Lung (tissue), 16 donors: Measurements from ENCODE around the gene MEN1. TPM values are rescaled to one million over a fixed set of nuclear protein-coding genes. Genes with fewer than 3 reads are reported as not detected.

ENCODE experiments used
- ATAC-seq: fragments of 200-7000 bp; cut with Tn5 transposase; one replicate; pipeline ENCODE4 v1.9.1; 2020; ENCODE audit warnings: moderate number of reproducible peaks; ENCODE audit not compliant: insufficient read depth, low FRiP score
- DNase-seq, 3 donors: peaks; one replicate each; pipeline ENCODE4 v3.0.0-alpha.2; 2013 to 2017
- H3K27ac ChIP-seq, 2 donors: one replicate each; pipeline ENCODE4 v1.5.1; 2013; ENCODE audit warnings: mild to moderate bottlenecking in 2 of 2, moderate library complexity in 2 of 2, control low read depth in 1 of 2, inconsistent platforms in 1 of 2, low read depth in 1 of 2, low read length in 1 of 2
- H3K27me3 ChIP-seq, 3 donors: one replicate each; pipeline ENCODE4 v1.5.1; 2013; ENCODE audit warnings: low read length in 2 of 3; ENCODE audit not compliant: control insufficient read depth in 3 of 3, insufficient read depth in 3 of 3
- H3K36me3 ChIP-seq, 4 donors: one replicate each; pipeline ENCODE4 v1.5.1; 2013; ENCODE audit warnings: low read length in 4 of 4, mild to moderate bottlenecking in 1 of 4, moderate library complexity in 1 of 4; ENCODE audit not compliant: control insufficient read depth in 4 of 4, insufficient read depth in 4 of 4
- H3K4me1 ChIP-seq, 5 donors: one replicate each; pipeline ENCODE4 v1.5.1; 2013; ENCODE audit warnings: low read length in 5 of 5, mild to moderate bottlenecking in 2 of 5, moderate library complexity in 1 of 5; ENCODE audit not compliant: control insufficient read depth in 5 of 5, insufficient read depth in 5 of 5
- H3K4me3 ChIP-seq: one replicate; pipeline ENCODE4 v1.5.1; 2013; ENCODE audit warnings: mild to moderate bottlenecking, control low read depth, moderate library complexity
- H3K9ac ChIP-seq, 2 donors: one replicate each; pipeline ENCODE4 v1.5.1; 2013; ENCODE audit warnings: low read length in 2 of 2, control low read depth in 1 of 2; ENCODE audit not compliant: insufficient read depth in 1 of 2
- H3K9me3 ChIP-seq, 4 donors: one replicate each; pipeline ENCODE4 v1.5.1; 2013; ENCODE audit warnings: low read length in 3 of 4, mild to moderate bottlenecking in 1 of 4, moderate library complexity in 1 of 4; ENCODE audit not compliant: control insufficient read depth in 4 of 4, insufficient read depth in 3 of 4
- WGBS, 2 donors: extraction: QIAGEN DNeasy Blood & Tissue Kit; methylation state at CpG; one replicate each; pipeline ENCODE4 v1.1.7; 2013; 5-methylcytosine and 5-hydroxymethylcytosine counted together
- long read RNA-seq, 5 donors: transcript quantifications; one replicate each; lab custom pipeline, GENCODE V29; 2026
- polyA plus RNA-seq, 2 donors: library from polyadenylated mRNA; stranded (reverse); fragments of 200-250 nt; gene quantifications; one replicate each; pipeline ENCODE4 v1.2.1, GENCODE V29; 2013
- total RNA-seq, 2 donors: library from RNA; depleted of rRNA in 1 of 2; stranded (reverse); fragments of >200 nt in 1 of 2; gene quantifications; one replicate each; pipeline ENCODE4 v1.2.1, GENCODE V29; 2014 to 2021
- TF ChIP-seq, protein P1 (sequence below): IDR thresholded peaks from 2 replicates; pipeline ENCODE4 v1.5.1; 2012; ENCODE audit warnings: mild to moderate bottlenecking; ENCODE audit errors: control extremely low read depth, extremely low read depth
- donor health status: control.
- donor health status: control.
- donor health status: Bipolar disorder and iron deficiency.
- donor health status: healthy.
- donor health status: DM: yes; HTN: yes; CAD: no.

Gene MEN1
- total RNA-seq (10 to 100 TPM; 18.8 to 24.9 TPM), polyA plus RNA-seq (10 to 100 TPM; 15.0 to 18.5 TPM)
- long read RNA-seq, donor 1, partial matches to known transcripts = 0 of 11 reads
- long read RNA-seq, donor 1, other reads (novel, unspliced or antisense) = 5 of 11 reads
- long read RNA-seq, donor 2, partial matches to known transcripts = 0 of 2 reads
- long read RNA-seq, donor 2, other reads (novel, unspliced or antisense) = 0 of 2 reads
- long read RNA-seq, donor 3, partial matches to known transcripts = 0 of 4 reads
- long read RNA-seq, donor 3, other reads (novel, unspliced or antisense) = 0 of 4 reads
- long read RNA-seq, donor 4, partial matches to known transcripts = 0 of 1 reads
- long read RNA-seq, donor 4, other reads (novel, unspliced or antisense) = 0 of 1 reads
- long read RNA-seq, donor 5, partial matches to known transcripts = 0 of 4 reads
- long read RNA-seq, donor 5, other reads (novel, unspliced or antisense) = 0 of 4 reads

GRCh38 chr11:64810271-64810890 is at the start of gene MEN1:
TSS of gene MEN1 (minus strand) at chr11:64810551. CDS start at chr11:64810109, 442 bp downstream.
- peak within 1 kb of the TSS in 1 of 2 donors; percentile 14 for H3K9ac ChIP-seq

DNA sequence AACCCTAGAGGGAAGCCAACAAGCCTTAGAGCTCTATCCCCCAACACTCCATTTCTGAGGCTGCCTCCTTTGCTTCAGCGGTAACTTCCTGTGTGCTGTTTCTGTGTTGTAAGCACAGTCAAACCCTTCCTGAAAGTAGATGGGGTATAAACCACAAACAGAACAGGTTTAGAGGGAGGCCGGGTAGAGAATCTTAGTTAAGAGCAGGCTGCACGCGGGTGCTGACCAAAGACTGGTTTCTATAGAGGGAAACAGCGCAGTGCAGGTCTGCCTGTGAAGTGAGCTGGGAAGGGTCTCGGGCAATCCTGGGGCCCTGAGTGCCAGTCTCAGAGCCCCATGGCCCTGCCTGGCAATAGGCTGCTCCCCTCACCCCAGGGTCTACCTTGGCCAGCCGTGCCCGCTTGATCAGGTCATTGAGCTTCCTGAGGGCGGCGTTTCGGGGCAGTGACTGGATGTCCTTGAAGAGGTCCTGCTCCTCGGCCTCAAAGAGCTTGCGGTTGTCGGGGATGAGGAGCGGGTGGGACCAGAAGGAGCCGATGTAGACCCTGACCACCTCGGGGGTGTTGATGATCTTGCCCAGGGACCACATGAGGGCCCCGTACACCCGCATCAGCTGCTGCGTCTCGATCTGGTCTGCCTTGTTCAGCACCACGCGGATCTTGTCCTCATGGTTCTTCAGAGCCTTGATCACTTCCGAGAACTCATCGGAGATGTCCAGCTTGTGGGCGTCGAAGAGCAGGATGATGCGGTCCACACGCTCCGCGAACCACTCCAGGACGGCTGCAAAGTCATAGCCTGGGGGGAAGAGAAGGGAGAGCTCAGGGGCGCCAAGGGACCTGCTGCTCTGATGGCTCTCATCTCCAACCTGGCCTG is 49.4 kb upstream of the MEN1 start:
- Histone ChIP-seq H3K9me3 (peaks cover 0 to 3% (median 0%) of the 10 kb centered on the region in 4 donors), H3K27ac (peak overlapping the region; percentile 57 to 74), H3K36me3 (peaks cover 0 to 22% (median 7%) of the 10 kb centered on the region in 4 donors), H3K4me1 (peaks cover 15 to 55% (median 29%) of the 10 kb centered on the region in 5 donors), H3K4me3 (no peak overlapping the region), H3K9ac (no peak overlapping the region), H3K27me3 (no peaks in the 10 kb centered on the region)
- no peak for ATAC-seq
- TF ChIP-seq, protein P1, sequence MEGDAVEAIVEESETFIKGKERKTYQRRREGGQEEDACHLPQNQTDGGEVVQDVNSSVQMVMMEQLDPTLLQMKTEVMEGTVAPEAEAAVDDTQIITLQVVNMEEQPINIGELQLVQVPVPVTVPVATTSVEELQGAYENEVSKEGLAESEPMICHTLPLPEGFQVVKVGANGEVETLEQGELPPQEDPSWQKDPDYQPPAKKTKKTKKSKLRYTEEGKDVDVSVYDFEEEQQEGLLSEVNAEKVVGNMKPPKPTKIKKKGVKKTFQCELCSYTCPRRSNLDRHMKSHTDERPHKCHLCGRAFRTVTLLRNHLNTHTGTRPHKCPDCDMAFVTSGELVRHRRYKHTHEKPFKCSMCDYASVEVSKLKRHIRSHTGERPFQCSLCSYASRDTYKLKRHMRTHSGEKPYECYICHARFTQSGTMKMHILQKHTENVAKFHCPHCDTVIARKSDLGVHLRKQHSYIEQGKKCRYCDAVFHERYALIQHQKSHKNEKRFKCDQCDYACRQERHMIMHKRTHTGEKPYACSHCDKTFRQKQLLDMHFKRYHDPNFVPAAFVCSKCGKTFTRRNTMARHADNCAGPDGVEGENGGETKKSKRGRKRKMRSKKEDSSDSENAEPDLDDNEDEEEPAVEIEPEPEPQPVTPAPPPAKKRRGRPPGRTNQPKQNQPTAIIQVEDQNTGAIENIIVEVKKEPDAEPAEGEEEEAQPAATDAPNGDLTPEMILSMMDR = no peak
- DNase-seq = no peak
- 66 to 83% methylated on average over 33 of the region's 33 CpGs for WGBS, 2 donors

More at GRCh38 chr11:64810271-64810890, at the start of gene MEN1:
- ATAC-seq (peak; percentile 100), DNase-seq (peak; percentile 97 to 98 (median 98))
- peaks cover 0 to 15% (median 7%) of the 10 kb centered on the region in 4 donors for H3K36me3 ChIP-seq
- H3K4me1 ChIP-seq = peaks cover 0 to 7% (median 6%) of the 10 kb centered on the region in 5 donors
- peak within 1 kb of the TSS; percentile 79 for H3K4me3 ChIP-seq
- H3K9me3 ChIP-seq = no peaks in the 10 kb centered on the region
- H3K27ac ChIP-seq = peak within 1 kb of the TSS; percentile 51 to 60
- WGBS, 2 donors = 0% methylated on average over 43 to 46 of the region's 46 CpGs
- TF ChIP-seq, protein P1 = no peak
- H3K27me3 ChIP-seq = no peaks in the 10 kb centered on the region

GRCh38 chr11:64858467-64859263 is 48.3 kb upstream of the MEN1 start:
- Histone ChIP-seq H3K4me3 (no peak overlapping the region), H3K27me3 (no peaks in the 10 kb centered on the region), H3K9me3 (peaks cover 0 to 3% (median 0%) of the 10 kb centered on the region in 4 donors), H3K4me1 (peaks cover 8 to 59% (median 19%) of the 10 kb centered on the region in 5 donors), H3K27ac (peak overlapping the region; percentile 57 to 74), H3K9ac (peak overlapping the region in 1 of 2 donors; percentile 42), H3K36me3 (peaks cover 0 to 22% (median 11%) of the 10 kb centered on the region in 4 donors)
- TF ChIP-seq, protein P1 = no peak
- DNase-seq (no peak), ATAC-seq (no peak)
- 39 to 45% methylated on average over 19 of the region's 19 CpGs for WGBS, 2 donors
